ENCODE data around the gene ARVCF. TPM values are rescaled to one million over a fixed set of nuclear protein-coding genes. Genes with fewer than 3 reads are reported as not detected.

The ARVCF gene
- total and polyA plus RNA-seq, 2 experiments from 2014 or later: 15.6 to 122 TPM

- Mint-ChIP-seq H3K27me3 (ENCODE audit: insufficient read depth, low read depth, poor library complexity) (peaks cover 47% of the 10 kb centered on the region), H3K36me3 (ENCODE audit: low read depth) (no peaks in the 10 kb centered on the region), H3K4me3 (peak overlapping the region; percentile 85), H3K27ac (no peak overlapping the region), H3K4me1 (peaks cover 11% of the 10 kb centered on the region), H3K9me3 (no peaks in the 10 kb centered on the region)
- DNase-seq (ENCODE audit: low spot score): no peak
- no peaks in the 10 kb centered on the region for H4K20me1 ChIP-seq (replicated peaks; ENCODE audit: insufficient read depth)
- no peaks in the 10 kb centered on the region for H3F3A ChIP-seq (replicated peaks; ENCODE audit: low read depth)
- H3K4me2 ChIP-seq: peak overlapping the region; percentile 96
- H2AFZ ChIP-seq: peak overlapping the region; percentile 99
- peaks cover 15% of the 10 kb centered on the region; the same call in 1 of the 2 replicates for H3K4me1 ChIP-seq (ENCODE audit: insufficient read depth)
- no peaks in the 10 kb centered on the region for H3K9me2 ChIP-seq (ENCODE audit: insufficient read depth)
- H3K36me3 ChIP-seq (ENCODE audit: insufficient read depth): no peaks in the 10 kb centered on the region
- H3K27ac ChIP-seq (ENCODE audit: low read depth): no peak overlapping the region
- no peak for ATAC-seq
- peaks cover 46% of the 10 kb centered on the region for H3K27me3 ChIP-seq (ENCODE audit: insufficient read depth)
- H3K4me3 ChIP-seq: peak overlapping the region; percentile 87
- TF ChIP-seq ZNF331 (CRISPR knock-in tag; IDR thresholded peaks at IDR 0.05; ENCODE audit: low read depth): no peak
- no peak for TF ChIP-seq NANOG (IDR thresholded peaks at IDR 0.05; ENCODE audit: borderline replicate concordance)
- TF ChIP-seq EZH2 (IDR thresholded peaks at IDR 0.05; ENCODE audit: low read depth, unreplicated experiment): no peak
- no peak for TF ChIP-seq EZH2phosphoT487 (IDR thresholded peaks at IDR 0.05; ENCODE audit: unreplicated experiment)
- TF ChIP-seq CREB1 (CRISPR knock-in tag; IDR thresholded peaks at IDR 0.05; ENCODE audit: low read depth): no peak
- TF ChIP-seq ZNF114 (CRISPR knock-in tag; IDR thresholded peaks at IDR 0.05): no peak
- H3K79me2 ChIP-seq (replicated peaks; ENCODE audit: insufficient read depth): no peaks in the 10 kb centered on the region
These were observed 967 bp upstream of the ARVCF start for GRCh38 chr22:20017622-20017958.

- DNase-seq (ENCODE audit: low spot score): peak; percentile 76
- no peaks in the 10 kb centered on the region for H4K20me1 ChIP-seq (replicated peaks; ENCODE audit: insufficient read depth)
- no peak overlapping the region for H3K27ac ChIP-seq (ENCODE audit: low read depth)
- H2AFZ ChIP-seq: peak overlapping the region; percentile 56; the same call in 1 of the 2 replicates
- H3K4me1 Mint-ChIP-seq: peaks cover 5% of the 10 kb centered on the region
- H3K4me2 ChIP-seq: peak overlapping the region; percentile 83
- no peaks in the 10 kb centered on the region for H3K9me3 Mint-ChIP-seq
- H3K9me2 ChIP-seq (ENCODE audit: insufficient read depth): no peaks in the 10 kb centered on the region
- H3K4me3 ChIP-seq: peak overlapping the region; percentile 87
- no peak overlapping the region for H3K27ac Mint-ChIP-seq
- peaks cover 44% of the 10 kb centered on the region for H3K27me3 Mint-ChIP-seq (ENCODE audit: insufficient read depth, low read depth, poor library complexity)
- peak; percentile 15 for ATAC-seq
- no peaks in the 10 kb centered on the region for H3K36me3 ChIP-seq (ENCODE audit: insufficient read depth)
- no peaks in the 10 kb centered on the region for H3F3A ChIP-seq (replicated peaks; ENCODE audit: low read depth)
- H3K79me2 ChIP-seq (replicated peaks; ENCODE audit: insufficient read depth): no peaks in the 10 kb centered on the region
- peak overlapping the region; percentile 63; the same call in 2 of the 3 replicates for H3K4me3 Mint-ChIP-seq
- peaks cover 10% of the 10 kb centered on the region; the same call in 1 of the 2 replicates for H3K4me1 ChIP-seq (ENCODE audit: insufficient read depth)
- no peaks in the 10 kb centered on the region; the same call in 2 of the 3 replicates for H3K36me3 Mint-ChIP-seq (ENCODE audit: low read depth)
- peaks cover 46% of the 10 kb centered on the region for H3K27me3 ChIP-seq (ENCODE audit: insufficient read depth)
- TF ChIP-seq JUNB (IDR thresholded peaks at IDR 0.05; ENCODE audit: unreplicated experiment): no peak
- no peak for TF ChIP-seq CTCF (conservative IDR thresholded peaks at IDR 0.05; ENCODE audit: low read depth in 2 of 2)
- TF ChIP-seq REST (IDR thresholded peaks at IDR 0.05; ENCODE audit: unreplicated experiment): no peak
- TF ChIP-seq ZNF462 (CRISPR knock-in tag; IDR thresholded peaks at IDR 0.05): no peak
These were observed 471 bp downstream of the ARVCF start for GRCh38 chr22:20015971-20016733.
